ENCODE measurements around the gene NT5DC1.

GRCh38 chr6:116290799-116291198 is 190.1 kb downstream of the NT5DC1 start:
- TF ChIP-seq EZH2 (IDR thresholded peaks at IDR 0.05; ENCODE audit: low read depth, unreplicated experiment) = no peak
- TF ChIP-seq POLR2AphosphoS5 (IDR thresholded peaks at IDR 0.05; ENCODE audit: low read depth) = no peak
- TF ChIP-seq CTCF (conservative IDR thresholded peaks at IDR 0.05; ENCODE audit: low read depth in 2 of 2) = no peak
- TF ChIP-seq, protein P1, sequence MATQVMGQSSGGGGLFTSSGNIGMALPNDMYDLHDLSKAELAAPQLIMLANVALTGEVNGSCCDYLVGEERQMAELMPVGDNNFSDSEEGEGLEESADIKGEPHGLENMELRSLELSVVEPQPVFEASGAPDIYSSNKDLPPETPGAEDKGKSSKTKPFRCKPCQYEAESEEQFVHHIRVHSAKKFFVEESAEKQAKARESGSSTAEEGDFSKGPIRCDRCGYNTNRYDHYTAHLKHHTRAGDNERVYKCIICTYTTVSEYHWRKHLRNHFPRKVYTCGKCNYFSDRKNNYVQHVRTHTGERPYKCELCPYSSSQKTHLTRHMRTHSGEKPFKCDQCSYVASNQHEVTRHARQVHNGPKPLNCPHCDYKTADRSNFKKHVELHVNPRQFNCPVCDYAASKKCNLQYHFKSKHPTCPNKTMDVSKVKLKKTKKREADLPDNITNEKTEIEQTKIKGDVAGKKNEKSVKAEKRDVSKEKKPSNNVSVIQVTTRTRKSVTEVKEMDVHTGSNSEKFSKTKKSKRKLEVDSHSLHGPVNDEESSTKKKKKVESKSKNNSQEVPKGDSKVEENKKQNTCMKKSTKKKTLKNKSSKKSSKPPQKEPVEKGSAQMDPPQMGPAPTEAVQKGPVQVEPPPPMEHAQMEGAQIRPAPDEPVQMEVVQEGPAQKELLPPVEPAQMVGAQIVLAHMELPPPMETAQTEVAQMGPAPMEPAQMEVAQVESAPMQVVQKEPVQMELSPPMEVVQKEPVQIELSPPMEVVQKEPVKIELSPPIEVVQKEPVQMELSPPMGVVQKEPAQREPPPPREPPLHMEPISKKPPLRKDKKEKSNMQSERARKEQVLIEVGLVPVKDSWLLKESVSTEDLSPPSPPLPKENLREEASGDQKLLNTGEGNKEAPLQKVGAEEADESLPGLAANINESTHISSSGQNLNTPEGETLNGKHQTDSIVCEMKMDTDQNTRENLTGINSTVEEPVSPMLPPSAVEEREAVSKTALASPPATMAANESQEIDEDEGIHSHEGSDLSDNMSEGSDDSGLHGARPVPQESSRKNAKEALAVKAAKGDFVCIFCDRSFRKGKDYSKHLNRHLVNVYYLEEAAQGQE (IDR thresholded peaks at IDR 0.05; ENCODE audit: unreplicated experiment) = no peak
- no peak for TF ChIP-seq ETS1 (IDR thresholded peaks at IDR 0.05)

Measured in GM23338 (cell line).